Natural killer cell (primary cell): ENCODE results near the gene RPA4. TPM values are rescaled to one million over a fixed set of nuclear protein-coding genes. Genes with fewer than 3 reads are reported as not detected.

Experiments
- ATAC-seq, 3 donors: fragments of 150-1000 bp in 2 of 3; fragments of 200-7000 bp in 1 of 3; cut with Tn5 transposase; 1 replicate in 1 of 3; 2 replicates in 2 of 3; pipeline ENCODE4 v1.10.0; 2021; ENCODE audit warnings: mild to moderate bottlenecking in 2 of 3, moderate library complexity in 2 of 3
- DNase-seq, 2 donors: peaks; one replicate each; pipeline versions ENCODE4 v3.0.0 to v3.0.0-alpha.2; 2013 to 2021; ENCODE audit warnings: mixed read lengths in 1 of 2
- H3K27ac ChIP-seq: one replicate; pipeline ENCODE4 v1.5.1; 2013; ENCODE audit warnings: mild to moderate bottlenecking, low read length
- H3K27me3 ChIP-seq: one replicate; pipeline ENCODE4 v1.6.1; 2013; ENCODE audit warnings: low read length; ENCODE audit not compliant: control insufficient read depth, insufficient read depth
- H3K36me3 ChIP-seq: one replicate; pipeline ENCODE4 v1.6.1; 2013; ENCODE audit warnings: low read length; ENCODE audit not compliant: control insufficient read depth, insufficient read depth
- H3K4me1 ChIP-seq: one replicate; pipeline ENCODE4 v1.6.1; 2013; ENCODE audit warnings: low read length; ENCODE audit not compliant: control insufficient read depth, insufficient read depth
- H3K4me3 ChIP-seq: one replicate; pipeline ENCODE4 v1.5.1; 2013; ENCODE audit warnings: low read length
- H3K9me3 ChIP-seq: one replicate; pipeline ENCODE4 v1.6.1; 2013; ENCODE audit warnings: low read length; ENCODE audit not compliant: control insufficient read depth, insufficient read depth
- H3K27ac Mint-ChIP-seq, 2 donors: one replicate each; pipeline ENCODE4 v1.8.0; 2022; ENCODE audit warnings: mild to moderate bottlenecking in 2 of 2, mixed read lengths in 2 of 2, moderate library complexity in 1 of 2
- H3K27me3 Mint-ChIP-seq, 2 donors: one replicate each; pipeline ENCODE4 v1.8.0; 2022; ENCODE audit warnings: low read depth in 2 of 2, mixed read lengths in 2 of 2
- H3K36me3 Mint-ChIP-seq: one replicate; pipeline ENCODE4 v1.8.0; 2022; ENCODE audit warnings: mixed read lengths
- H3K4me1 Mint-ChIP-seq, 2 donors: one replicate each; pipeline ENCODE4 v1.8.0; 2022; ENCODE audit warnings: mixed read lengths in 2 of 2
- H3K4me3 Mint-ChIP-seq: one replicate; pipeline ENCODE4 v1.8.0; 2022; ENCODE audit warnings: mild to moderate bottlenecking, moderate library complexity, mixed read lengths
- H3K9me3 Mint-ChIP-seq, 2 donors: one replicate each; pipeline ENCODE4 v1.8.0; 2022; ENCODE audit warnings: mixed read lengths in 2 of 2
- CTCF ChIP-seq: fragments of 200-600 bp; IDR thresholded peaks from one replicate; pipeline ENCODE4 v1.8.0; 2022; ENCODE audit warnings: antibody characterized with exemption
- WGBS: methylation state at CpG from one replicate; pipeline ENCODE4 v1.1.7; 2013; ENCODE audit warnings: missing lambda C conversion rate; ENCODE audit not compliant: insufficient coverage; 5-methylcytosine and 5-hydroxymethylcytosine counted together
- intact Hi-C: fragments of 100-400 bp; cut with micrococcal nuclease; formaldehyde crosslinking; loops from one replicate; pipeline ENCODE4 v1.14.2; 2022
- total RNA-seq, 4 donors: library from RNA; stranded (reverse); fragments of 120-200 nt in 1 of 4; gene quantifications; one replicate each; pipeline versions ENCODE4 v1.2.3 to v1.2.4, GENCODE V29; 2013 to 2022

RPA4 gene
- total RNA-seq, 3 donors from 2014 or later (not counting 1 experiment from before 2014, with no cell fraction given): 0.99 to 1.5 (median 1.3) TPM

- DNase-seq (no peak), ATAC-seq (no peak)
- no peaks in the 10 kb centered on the region for H3K36me3 Mint-ChIP-seq
- no peak for TF ChIP-seq CTCF
- H3K4me3 Mint-ChIP-seq: no peak overlapping the region
- H3K27ac Mint-ChIP-seq: no peak overlapping the region
- no CpG with 5 or more reads among the region's 4 CpGs for WGBS
- no peaks in the 10 kb centered on the region for H3K4me1 Mint-ChIP-seq
- H3K9me3 Mint-ChIP-seq: no peaks in the 10 kb centered on the region
- intact Hi-C loops: no loop called here
- Histone ChIP-seq H3K36me3 (no peaks in the 10 kb centered on the region), H3K9me3 (no peaks in the 10 kb centered on the region), H3K4me3 (no peak overlapping the region), H3K27ac (no peak overlapping the region), H3K4me1 (no peaks in the 10 kb centered on the region), H3K27me3 (no peaks in the 10 kb centered on the region)
- no peaks in the 10 kb centered on the region for H3K27me3 Mint-ChIP-seq
Measured at GRCh38 chrX:96919672-96920071, 36.0 kb downstream of the RPA4 start.

GRCh38 chrX:96924581-96924980, 40.9 kb downstream of the RPA4 start:
- Mint-ChIP-seq H3K4me1 (no peaks in the 10 kb centered on the region), H3K36me3 (no peaks in the 10 kb centered on the region), H3K27ac (no peak overlapping the region), H3K4me3 (no peak overlapping the region), H3K9me3 (peaks cover 0 to 2% of the 10 kb centered on the region in 2 donors), H3K27me3 (no peaks in the 10 kb centered on the region)
- no peak for ATAC-seq
- Histone ChIP-seq H3K36me3 (no peaks in the 10 kb centered on the region), H3K27ac (no peak overlapping the region), H3K9me3 (no peaks in the 10 kb centered on the region), H3K27me3 (no peaks in the 10 kb centered on the region), H3K4me1 (no peaks in the 10 kb centered on the region), H3K4me3 (no peak overlapping the region)
- TF ChIP-seq CTCF: no peak
- intact Hi-C loops: no loop called here
- DNase-seq: no peak
- 58% methylated on average over 2 of the region's 3 CpGs for WGBS

DNA sequence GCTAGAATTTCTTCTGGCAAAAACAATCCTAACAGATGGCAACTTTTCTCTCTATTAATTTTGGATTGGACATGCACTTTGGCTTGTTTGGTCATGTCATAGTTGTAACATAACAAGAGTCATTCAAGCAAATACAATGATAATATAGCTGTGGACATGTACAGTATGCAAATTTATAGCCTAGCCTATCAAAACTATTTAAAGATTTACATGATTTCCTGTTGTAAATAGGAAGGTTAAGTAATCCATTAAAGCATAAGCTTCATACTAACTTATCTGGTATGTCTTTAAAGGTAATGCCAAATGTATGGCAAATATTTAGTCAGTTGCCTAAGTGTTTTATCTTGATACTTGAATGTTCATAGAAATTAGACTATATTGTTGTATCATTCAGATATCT, 45.3 kb downstream of the RPA4 start:
- TF ChIP-seq CTCF: no peak
- ATAC-seq (no peak), DNase-seq (no peak)
- Histone ChIP-seq H3K9me3 (no peaks in the 10 kb centered on the region), H3K4me3 (no peak overlapping the region), H3K4me1 (no peaks in the 10 kb centered on the region), H3K36me3 (no peaks in the 10 kb centered on the region), H3K27ac (no peak overlapping the region), H3K27me3 (no peaks in the 10 kb centered on the region)
- intact Hi-C loops: no loop called here
- Mint-ChIP-seq H3K27ac (no peak overlapping the region), H3K9me3 (peaks cover 0 to 2% of the 10 kb centered on the region in 2 donors), H3K36me3 (no peaks in the 10 kb centered on the region), H3K27me3 (no peaks in the 10 kb centered on the region), H3K4me3 (no peak overlapping the region), H3K4me1 (no peaks in the 10 kb centered on the region)

Other genes starting within 250 kb of the RPA4 start
- gene DIAPH2, start 199.1 kb upstream of the RPA4 start, total RNA-seq: 10 to 100 TPM; 17.0 to 18.2 (median 17.0) TPM